ENCODE measurements around the gene GLRX3. TPM values are rescaled to one million over a fixed set of nuclear protein-coding genes. Genes with fewer than 3 reads are reported as not detected.

GLRX3 gene
- total and polyA plus RNA-seq, 12 donors: 34.2 to 139 (median 73.2) TPM

DNA sequence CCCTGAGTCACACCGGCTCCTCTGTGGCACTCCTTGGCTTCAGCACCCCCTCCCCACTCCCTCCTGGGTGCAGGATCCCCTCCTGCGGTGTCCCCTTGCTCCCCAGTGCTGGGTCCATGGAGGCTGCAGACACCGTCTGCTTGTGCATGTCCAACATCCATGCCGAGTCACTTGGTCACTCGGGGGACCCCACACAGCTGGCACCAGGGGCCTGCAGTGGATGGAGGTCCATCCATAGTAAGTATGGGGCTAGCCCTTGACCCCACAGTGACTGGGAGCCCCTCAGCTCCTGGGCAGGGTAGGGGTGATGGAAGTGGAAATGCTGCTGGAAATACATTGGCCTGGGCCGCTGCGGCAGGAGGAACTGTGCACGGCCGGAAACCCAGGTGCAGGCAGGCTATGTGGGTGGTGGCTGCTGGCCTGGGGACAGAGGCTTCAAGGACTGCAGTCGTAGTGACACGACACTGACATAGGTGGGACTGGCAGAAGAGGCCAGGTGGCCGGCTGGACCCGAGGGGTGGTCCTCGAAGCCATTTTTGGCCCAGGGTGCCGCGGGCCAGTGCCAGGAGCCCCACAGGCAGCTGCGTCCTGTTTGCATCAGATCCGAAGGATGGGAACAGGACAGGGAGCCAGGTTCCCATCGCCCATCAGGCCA, 58.9 kb downstream of the GLRX3 start:
- intact Hi-C loops (cut with DNase I): loop anchor here in 1 of 2 donors (5.0 kb wide), 2 partner anchors 1592 to 1677 kb away; no protein-coding TSS in a partner anchor
- H3K36me3 ChIP-seq (replicated peaks in 1 of 2): no peaks in the 10 kb centered on the region
- no peaks in the 10 kb centered on the region for H3K9me3 ChIP-seq (replicated peaks in 1 of 3)
- H3K27me3 ChIP-seq: no peaks in the 10 kb centered on the region
- no peak overlapping the region for H3K4me3 ChIP-seq
- H3K4me1 ChIP-seq (replicated peaks in 1 of 2): peaks cover 6 to 9% of the 10 kb centered on the region in 2 donors
- WGBS, 4 donors: 88 to 96% (median 93%) methylated on average over 14 to 19 of the region's 19 CpGs
- no peak overlapping the region for H3K27ac ChIP-seq
- TF ChIP-seq POLR2A (IDR thresholded peaks at IDR 0.05): no peak
- TF ChIP-seq, protein P1, sequence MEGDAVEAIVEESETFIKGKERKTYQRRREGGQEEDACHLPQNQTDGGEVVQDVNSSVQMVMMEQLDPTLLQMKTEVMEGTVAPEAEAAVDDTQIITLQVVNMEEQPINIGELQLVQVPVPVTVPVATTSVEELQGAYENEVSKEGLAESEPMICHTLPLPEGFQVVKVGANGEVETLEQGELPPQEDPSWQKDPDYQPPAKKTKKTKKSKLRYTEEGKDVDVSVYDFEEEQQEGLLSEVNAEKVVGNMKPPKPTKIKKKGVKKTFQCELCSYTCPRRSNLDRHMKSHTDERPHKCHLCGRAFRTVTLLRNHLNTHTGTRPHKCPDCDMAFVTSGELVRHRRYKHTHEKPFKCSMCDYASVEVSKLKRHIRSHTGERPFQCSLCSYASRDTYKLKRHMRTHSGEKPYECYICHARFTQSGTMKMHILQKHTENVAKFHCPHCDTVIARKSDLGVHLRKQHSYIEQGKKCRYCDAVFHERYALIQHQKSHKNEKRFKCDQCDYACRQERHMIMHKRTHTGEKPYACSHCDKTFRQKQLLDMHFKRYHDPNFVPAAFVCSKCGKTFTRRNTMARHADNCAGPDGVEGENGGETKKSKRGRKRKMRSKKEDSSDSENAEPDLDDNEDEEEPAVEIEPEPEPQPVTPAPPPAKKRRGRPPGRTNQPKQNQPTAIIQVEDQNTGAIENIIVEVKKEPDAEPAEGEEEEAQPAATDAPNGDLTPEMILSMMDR (IDR thresholded peaks at IDR 0.05): no peak
- DNase-seq: no peak

DNA sequence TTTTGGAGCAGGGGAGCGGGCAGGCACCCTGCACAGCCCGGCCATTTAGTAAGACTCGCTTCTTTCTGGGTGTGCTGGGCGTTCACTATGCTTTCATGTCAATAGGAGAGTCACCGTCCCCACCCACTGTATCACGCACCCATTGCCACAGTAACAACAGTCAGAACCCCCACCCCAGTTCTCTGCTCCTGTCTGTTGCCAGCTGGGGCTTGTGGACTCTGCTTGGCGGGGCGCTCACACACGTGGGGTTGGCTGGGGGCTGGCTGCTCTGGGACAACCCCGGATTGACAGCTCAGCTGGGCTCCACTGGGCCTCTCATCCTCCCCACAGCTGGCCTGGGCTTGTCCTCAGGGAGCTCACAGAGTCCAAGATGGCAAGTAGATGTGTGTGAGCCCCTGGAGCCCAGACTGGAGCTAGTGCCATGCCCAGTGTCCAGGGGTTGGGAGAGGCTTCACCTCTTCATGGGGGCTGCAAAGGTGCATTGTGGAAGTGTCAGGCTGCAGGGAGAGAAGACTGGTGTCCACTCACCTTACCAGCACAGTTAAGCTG, 59.6 kb downstream of the GLRX3 start:
- Histone ChIP-seq H3K4me1 (replicated peaks in 1 of 2) (peaks cover 1 to 4% of the 10 kb centered on the region in 2 donors), H3K4me3 (no peak overlapping the region), H3K36me3 (replicated peaks in 1 of 2) (no peaks in the 10 kb centered on the region), H3K9me3 (replicated peaks in 1 of 3) (no peaks in the 10 kb centered on the region), H3K27ac (no peak overlapping the region), H3K27me3 (no peaks in the 10 kb centered on the region)
- WGBS, 4 donors: 75 to 84% (median 83%) methylated on average over 4 to 10 of the region's 10 CpGs
- no peak for TF ChIP-seq POLR2A (IDR thresholded peaks at IDR 0.05)
- TF ChIP-seq, protein P1 (IDR thresholded peaks at IDR 0.05): no peak
- intact Hi-C loops (cut with DNase I): no loop called here
- DNase-seq: no peak

DNA sequence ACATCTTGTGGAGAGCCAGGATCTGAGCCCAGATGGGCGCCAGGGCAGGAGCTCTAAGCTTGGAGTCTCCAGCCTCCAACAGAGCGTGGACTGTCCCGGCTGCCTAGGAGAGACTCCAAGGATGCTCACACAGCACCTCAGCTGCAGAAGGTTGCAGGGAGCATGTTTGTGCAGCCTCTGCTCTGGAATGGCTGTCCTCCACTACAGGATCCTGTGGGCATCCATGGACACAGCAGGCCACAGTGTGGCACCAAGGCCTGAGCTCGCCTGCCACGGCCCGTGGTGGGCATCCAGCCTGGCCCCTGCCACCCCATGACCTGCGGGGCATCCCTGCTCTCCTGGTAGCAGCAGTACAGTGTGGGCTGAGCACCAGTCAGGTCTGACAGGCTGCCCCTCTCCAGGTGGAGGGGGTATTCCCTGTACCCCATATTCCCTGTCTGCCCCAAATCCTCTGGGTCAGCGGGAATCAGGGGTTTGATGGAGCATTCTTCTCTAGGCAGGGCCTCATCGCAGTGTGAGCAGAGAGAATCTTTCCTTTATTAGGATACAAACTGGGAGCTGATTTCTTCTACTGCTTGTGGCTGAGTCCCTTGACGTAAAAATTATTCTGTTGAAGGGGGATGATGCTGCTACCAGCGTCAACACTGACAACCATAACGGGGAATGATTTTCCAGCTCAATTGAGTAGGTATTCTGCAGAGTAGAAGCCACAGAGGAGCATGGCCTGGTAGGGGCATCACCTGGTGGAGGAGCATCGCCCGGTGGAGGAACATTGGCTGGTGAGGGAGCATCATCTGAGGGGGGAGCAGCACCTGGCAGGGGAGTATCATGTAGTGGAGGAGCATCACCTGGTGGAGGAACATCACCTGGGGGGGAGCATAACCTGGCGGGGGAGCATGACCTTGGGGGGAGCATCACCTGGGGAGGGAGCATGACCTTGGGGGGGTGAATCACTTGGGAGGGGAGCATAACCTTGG, 60.6 kb downstream of the GLRX3 start:
- Histone ChIP-seq H3K27me3 (no peaks in the 10 kb centered on the region), H3K27ac (no peak overlapping the region), H3K36me3 (replicated peaks in 1 of 2) (no peaks in the 10 kb centered on the region), H3K4me3 (no peak overlapping the region), H3K9me3 (replicated peaks in 1 of 3) (no peaks in the 10 kb centered on the region), H3K4me1 (replicated peaks in 1 of 2) (no peaks in the 10 kb centered on the region)
- intact Hi-C loops (cut with DNase I): no loop called here
- 90 to 97% (median 92%) methylated on average over 8 to 15 of the region's 15 CpGs for WGBS, 4 donors
- TF ChIP-seq, protein P1 (IDR thresholded peaks at IDR 0.05): no peak
- TF ChIP-seq POLR2A (IDR thresholded peaks at IDR 0.05): no peak
- no peak for DNase-seq

DNA sequence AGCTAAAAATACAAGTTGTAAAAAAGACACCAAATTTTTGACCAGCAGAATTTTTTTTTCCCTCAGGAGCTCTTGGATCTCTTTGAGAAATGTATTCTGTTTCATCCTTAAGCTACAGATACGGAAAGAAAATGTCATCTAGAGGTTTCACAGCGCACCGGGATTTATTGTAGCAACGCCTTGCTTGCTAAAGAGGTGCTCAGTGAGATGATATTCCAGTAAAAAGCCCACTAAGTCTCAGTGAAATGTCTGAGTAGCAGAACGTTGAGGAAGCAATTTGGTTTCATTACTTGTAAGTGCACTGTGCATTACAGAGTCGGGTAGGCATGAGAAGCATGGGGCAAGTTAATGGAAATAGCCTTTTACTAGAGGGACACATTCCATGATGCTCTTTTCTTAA, 62.5 kb downstream of the GLRX3 start:
- DNase-seq: no peak
- Histone ChIP-seq H3K9me3 (replicated peaks in 1 of 3) (no peaks in the 10 kb centered on the region), H3K4me3 (no peak overlapping the region), H3K4me1 (replicated peaks in 1 of 2) (no peaks in the 10 kb centered on the region), H3K36me3 (replicated peaks in 1 of 2) (no peaks in the 10 kb centered on the region), H3K27ac (no peak overlapping the region), H3K27me3 (no peaks in the 10 kb centered on the region)
- 84 to 87% (median 85%) methylated on average over 6 of the region's 6 CpGs for WGBS, 4 donors
- TF ChIP-seq, protein P1 (IDR thresholded peaks at IDR 0.05): no peak
- no peak for TF ChIP-seq POLR2A (IDR thresholded peaks at IDR 0.05)
- intact Hi-C loops (cut with DNase I): no loop called here
